GM12872 (cell line): ENCODE data around the gene RFWD3.

Experiments
- TF ChIP-seq, protein P1 (sequence below): IDR thresholded peaks from 3 replicates; pipeline ENCODE4 v1.5.1; 2011; ENCODE audit warnings: low read depth, mild to moderate bottlenecking, low read length, moderate library complexity; ENCODE audit not compliant: insufficient read depth

The RFWD3 gene

DNA sequence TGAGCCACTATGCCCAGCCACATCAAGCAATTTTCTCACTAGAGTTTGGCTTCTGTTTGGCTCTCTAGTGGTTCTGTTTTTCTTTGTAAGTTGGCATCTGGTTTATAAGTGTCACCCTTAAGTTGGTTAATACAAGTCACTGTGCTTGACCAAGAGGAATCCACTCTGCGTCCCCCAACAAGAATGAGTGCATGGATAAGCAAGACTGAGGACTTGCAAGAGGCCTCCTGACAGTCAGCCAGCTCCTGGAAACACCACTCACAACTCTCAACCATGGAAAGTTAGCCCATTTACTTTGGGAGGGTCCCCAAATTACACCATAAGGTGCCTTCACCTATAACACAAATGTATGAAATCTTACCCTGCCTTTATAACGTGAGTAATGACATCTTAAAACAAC, 7.6 kb downstream of the RFWD3 start:
- TF ChIP-seq, protein P1, sequence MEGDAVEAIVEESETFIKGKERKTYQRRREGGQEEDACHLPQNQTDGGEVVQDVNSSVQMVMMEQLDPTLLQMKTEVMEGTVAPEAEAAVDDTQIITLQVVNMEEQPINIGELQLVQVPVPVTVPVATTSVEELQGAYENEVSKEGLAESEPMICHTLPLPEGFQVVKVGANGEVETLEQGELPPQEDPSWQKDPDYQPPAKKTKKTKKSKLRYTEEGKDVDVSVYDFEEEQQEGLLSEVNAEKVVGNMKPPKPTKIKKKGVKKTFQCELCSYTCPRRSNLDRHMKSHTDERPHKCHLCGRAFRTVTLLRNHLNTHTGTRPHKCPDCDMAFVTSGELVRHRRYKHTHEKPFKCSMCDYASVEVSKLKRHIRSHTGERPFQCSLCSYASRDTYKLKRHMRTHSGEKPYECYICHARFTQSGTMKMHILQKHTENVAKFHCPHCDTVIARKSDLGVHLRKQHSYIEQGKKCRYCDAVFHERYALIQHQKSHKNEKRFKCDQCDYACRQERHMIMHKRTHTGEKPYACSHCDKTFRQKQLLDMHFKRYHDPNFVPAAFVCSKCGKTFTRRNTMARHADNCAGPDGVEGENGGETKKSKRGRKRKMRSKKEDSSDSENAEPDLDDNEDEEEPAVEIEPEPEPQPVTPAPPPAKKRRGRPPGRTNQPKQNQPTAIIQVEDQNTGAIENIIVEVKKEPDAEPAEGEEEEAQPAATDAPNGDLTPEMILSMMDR: no peak

DNA sequence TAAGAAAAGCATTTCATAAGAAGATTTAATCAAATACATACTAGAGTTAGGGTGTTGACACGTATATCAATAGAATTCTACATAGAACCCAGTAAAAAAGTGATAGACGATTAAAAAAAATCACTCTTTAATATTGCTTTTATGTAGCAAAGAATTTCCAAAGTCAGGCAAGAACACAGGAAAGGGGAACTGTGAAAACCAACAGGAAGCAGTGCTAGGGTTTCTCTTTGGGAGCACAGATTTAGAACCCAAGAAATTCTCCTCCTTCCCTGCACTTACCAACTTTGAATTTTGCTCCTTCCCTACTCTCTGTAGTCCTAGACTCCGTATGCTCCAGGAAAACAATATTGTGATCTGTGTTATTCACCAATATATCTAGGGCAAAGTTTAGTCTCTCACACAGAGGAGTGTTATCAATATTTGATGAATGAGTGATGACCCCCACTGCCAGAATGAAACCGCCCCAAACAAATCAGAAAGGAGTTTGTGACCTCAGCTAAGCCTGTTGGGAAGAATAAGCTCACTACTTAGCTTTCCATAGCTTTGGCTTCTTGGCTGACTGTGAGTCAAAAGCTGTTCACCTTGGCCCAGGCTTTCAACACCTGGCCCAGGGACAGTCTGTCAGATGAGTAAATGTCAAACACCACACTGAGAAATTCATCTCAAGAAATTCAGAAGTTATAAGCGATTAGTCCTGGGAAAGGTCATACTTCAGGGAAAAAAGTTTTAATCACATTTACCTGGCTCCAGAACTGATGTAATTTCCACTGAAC, 8.6 kb downstream of the RFWD3 start:
- TF ChIP-seq, protein P1: no peak

DNA sequence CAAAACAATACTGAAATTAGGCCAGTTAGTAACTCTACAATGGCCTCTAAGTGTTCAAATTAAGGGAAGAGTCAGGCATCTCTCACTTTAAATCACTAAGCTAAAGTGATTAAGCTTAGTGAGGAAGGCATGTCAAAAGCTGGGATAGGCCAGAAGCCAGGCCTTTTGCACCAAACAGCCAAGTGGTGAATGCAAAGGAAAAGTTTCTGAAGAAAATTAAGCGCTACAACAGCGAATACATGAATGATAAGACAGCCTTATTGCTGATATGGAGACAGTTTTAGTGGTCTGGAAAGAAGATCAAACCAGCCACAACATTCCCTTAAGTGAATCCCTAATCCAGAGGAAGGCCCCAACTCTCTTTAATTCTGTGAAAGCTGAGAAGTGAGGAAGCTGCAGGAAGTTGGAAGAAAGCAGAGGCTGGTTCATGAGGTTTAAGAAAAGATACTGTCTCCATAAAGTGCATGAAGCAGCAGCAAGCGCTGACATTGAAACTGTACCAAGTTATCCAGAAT, 12.1 kb downstream of the RFWD3 start:
- TF ChIP-seq, protein P1: no peak

DNA sequence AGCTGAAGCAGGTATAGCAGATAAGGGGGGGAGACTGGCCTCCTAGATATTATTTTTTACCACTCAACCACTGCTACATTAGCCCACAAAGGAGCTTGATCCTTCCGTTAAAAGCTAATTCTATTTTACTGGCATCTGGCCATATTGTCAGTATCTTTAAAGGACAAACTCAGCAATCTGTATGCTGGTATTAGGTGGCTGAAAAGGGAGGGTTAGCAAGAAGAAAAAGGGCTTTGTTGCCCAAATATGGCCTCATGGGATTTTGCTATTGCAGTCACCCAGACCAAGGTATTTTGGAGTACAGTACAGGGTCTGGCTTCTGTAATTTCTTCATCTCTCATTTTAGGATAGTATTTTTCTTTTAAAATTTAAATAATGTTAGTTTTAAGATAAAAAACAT, 14.4 kb downstream of the RFWD3 start:
- TF ChIP-seq, protein P1: no peak

DNA sequence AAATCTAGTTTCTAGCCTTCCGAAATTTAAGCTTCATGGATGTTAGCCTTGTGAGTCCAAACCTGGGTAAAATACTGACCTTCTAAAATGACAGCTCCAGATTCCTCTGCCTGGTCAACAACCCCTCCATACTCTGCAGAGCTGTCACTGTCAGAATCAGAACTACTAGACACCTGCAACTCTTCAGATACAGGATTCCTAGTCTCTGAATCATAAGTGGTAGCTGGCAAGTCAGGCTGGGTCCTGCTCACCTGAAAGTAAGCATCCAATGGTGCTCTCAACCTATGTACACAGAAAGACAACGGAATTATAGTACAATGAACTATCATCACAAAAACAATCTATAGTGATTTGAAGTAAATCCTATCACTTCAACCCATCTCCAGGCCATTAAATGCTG, 14.8 kb downstream of the RFWD3 start:
- TF ChIP-seq, protein P1: no peak

DNA sequence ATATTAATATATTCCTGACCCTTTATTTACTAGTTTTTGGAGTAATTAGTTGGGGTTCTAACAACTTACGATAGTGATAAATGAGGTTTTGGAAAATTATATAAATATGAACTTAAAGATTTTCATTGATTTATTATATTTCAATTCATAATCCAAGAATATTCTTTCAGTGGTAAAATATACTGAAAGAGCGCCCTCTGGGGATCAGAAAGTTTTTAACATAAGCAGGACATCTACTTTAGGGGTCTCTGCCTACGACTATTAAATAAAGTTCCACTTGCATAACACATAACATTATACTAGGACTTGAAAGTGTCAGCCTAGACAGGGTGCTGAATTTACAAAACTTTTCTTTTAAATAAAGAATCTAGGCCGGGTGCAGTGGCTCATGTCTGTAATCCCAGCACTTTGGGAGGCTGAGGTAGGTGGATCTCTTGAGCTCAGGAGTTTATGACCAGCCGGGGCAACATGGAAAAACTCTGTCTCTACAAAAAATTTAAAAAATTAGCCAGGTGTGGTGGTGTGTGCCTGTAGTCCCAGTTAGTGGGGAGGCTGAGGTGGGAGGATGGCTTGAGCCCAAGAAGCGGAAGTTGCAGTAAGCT, 15.6 kb downstream of the RFWD3 start:
- TF ChIP-seq, protein P1: peak; percentile 37; the same call in 2 of the 3 replicates

DNA sequence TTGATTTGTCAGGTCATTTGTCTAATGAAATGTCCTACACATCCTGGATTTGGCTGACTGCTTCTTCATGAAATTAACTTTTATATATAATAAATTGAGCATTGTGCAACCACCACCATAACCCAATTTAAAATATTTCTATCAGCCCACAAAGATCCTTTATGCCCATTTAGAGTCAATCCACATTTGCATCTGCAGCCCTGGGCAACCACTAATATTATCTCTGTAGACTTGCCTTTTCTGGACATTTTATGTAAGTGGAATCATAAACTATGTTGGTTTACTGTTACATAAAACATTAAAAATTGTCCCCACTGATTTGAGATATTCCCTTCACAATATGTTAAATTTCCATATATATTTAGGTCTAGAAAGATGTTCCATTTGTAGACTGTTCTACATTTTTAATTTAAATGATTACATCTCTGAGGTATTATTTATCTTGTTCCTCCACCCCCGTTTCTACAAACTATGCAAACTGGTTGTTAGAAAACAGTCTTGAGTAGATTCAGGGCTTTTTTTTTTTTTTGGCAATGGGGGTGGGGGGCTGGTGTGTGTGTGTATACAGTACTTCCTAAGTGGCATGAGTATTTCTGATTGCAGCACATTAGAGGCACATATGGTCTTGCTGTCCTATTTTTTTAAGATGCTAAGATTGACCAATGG, 16.7 kb downstream of the RFWD3 start:
- TF ChIP-seq, protein P1: no peak
